H7 (cell line): ENCODE data around the gene NDST4. TPM values are rescaled to one million over a fixed set of nuclear protein-coding genes. Genes with fewer than 3 reads are reported as not detected.

ENCODE experiments used
- DNase-seq: peaks from one replicate; pipeline ENCODE4 v3.0.0; 2012
- H3K27me3 ChIP-seq: 2 replicates; pipeline ENCODE4 v1.6.0; 2011; ENCODE audit warnings: mild to moderate bottlenecking, low read length; ENCODE audit not compliant: control insufficient read depth, insufficient read depth
- H3K36me3 ChIP-seq: replicated peaks from 2 replicates; pipeline ENCODE4 v1.5.1; 2011; ENCODE audit warnings: low read length; ENCODE audit not compliant: control insufficient read depth, insufficient read depth
- H3K4me3 ChIP-seq: 2 replicates; pipeline ENCODE4 v1.5.1; 2011; ENCODE audit warnings: low read depth, mild to moderate bottlenecking, control low read depth, low read length, moderate library complexity; ENCODE audit not compliant: insufficient read depth
- total RNA-seq: library from RNA; depleted of rRNA; stranded (reverse); fragments of >200 nt; shearing (Covaris generic); gene quantifications from 2 replicates; pipeline ENCODE4 v1.2.3, GENCODE V29; 2014

NDST4 gene
- total RNA-seq, 1 experiment from 2014 or later = not detected

- no peaks in the 10 kb centered on the region for H3K36me3 ChIP-seq
- no peak for DNase-seq
- no peak overlapping the region for H3K4me3 ChIP-seq
- H3K27me3 ChIP-seq = no peaks in the 10 kb centered on the region
These were observed 285.8 kb downstream of the NDST4 start for GRCh38 chr4:114827651-114828050.

- Histone ChIP-seq H3K27me3 (no peaks in the 10 kb centered on the region), H3K36me3 (no peaks in the 10 kb centered on the region), H3K4me3 (no peak overlapping the region)
- DNase-seq = no peak
These were observed 297.7 kb downstream of the NDST4 start for GRCh38 chr4:114815760-114816159.

- Histone ChIP-seq H3K36me3 (no peaks in the 10 kb centered on the region), H3K4me3 (no peak overlapping the region), H3K27me3 (no peaks in the 10 kb centered on the region)
- no peak for DNase-seq
These were observed 299.5 kb downstream of the NDST4 start for GRCh38 chr4:114813961-114814360.

- no peaks in the 10 kb centered on the region for H3K27me3 ChIP-seq
- H3K4me3 ChIP-seq = no peak overlapping the region
- H3K36me3 ChIP-seq = no peaks in the 10 kb centered on the region
- no peak for DNase-seq
These were observed 301.7 kb downstream of the NDST4 start for GRCh38 chr4:114811564-114812301.

GRCh38 chr4:114807759-114808404 is 305.5 kb downstream of the NDST4 start:
- Histone ChIP-seq H3K27me3 (no peaks in the 10 kb centered on the region), H3K4me3 (no peak overlapping the region), H3K36me3 (no peaks in the 10 kb centered on the region)
- DNase-seq = peak; percentile 30

GRCh38 chr4:114807357-114807756 is 306.1 kb downstream of the NDST4 start:
- no peaks in the 10 kb centered on the region for H3K36me3 ChIP-seq
- no peak for DNase-seq
- no peak overlapping the region for H3K4me3 ChIP-seq
- H3K27me3 ChIP-seq = no peaks in the 10 kb centered on the region

GRCh38 chr4:114791976-114792375 is 321.4 kb downstream of the NDST4 start:
- no peak overlapping the region for H3K4me3 ChIP-seq
- no peaks in the 10 kb centered on the region for H3K36me3 ChIP-seq
- DNase-seq = no peak
- H3K27me3 ChIP-seq = no peaks in the 10 kb centered on the region

GRCh38 chr4:114785570-114785969 is 327.9 kb downstream of the NDST4 start:
- DNase-seq = no peak
- no peaks in the 10 kb centered on the region for H3K27me3 ChIP-seq
- no peak overlapping the region for H3K4me3 ChIP-seq
- no peaks in the 10 kb centered on the region for H3K36me3 ChIP-seq

- no peak overlapping the region for H3K4me3 ChIP-seq
- no peaks in the 10 kb centered on the region for H3K36me3 ChIP-seq
- H3K27me3 ChIP-seq = no peaks in the 10 kb centered on the region
- no peak for DNase-seq
These were observed 330.2 kb downstream of the NDST4 start for GRCh38 chr4:114783215-114783595.

- Histone ChIP-seq H3K4me3 (no peak overlapping the region), H3K36me3 (no peaks in the 10 kb centered on the region), H3K27me3 (no peaks in the 10 kb centered on the region)
- DNase-seq = no peak
These were observed 330.8 kb downstream of the NDST4 start for GRCh38 chr4:114782415-114783214.

- no peaks in the 10 kb centered on the region for H3K27me3 ChIP-seq
These were observed 333.2 kb downstream of the NDST4 start for GRCh38 chr4:114780205-114780604.

More at GRCh38 chr4:114780205-114780604, 333.2 kb downstream of the NDST4 start:
- Histone ChIP-seq H3K4me3 (no peak overlapping the region), H3K36me3 (no peaks in the 10 kb centered on the region)
- peak; percentile 4 for DNase-seq
